IMR-90 (cell line): ENCODE measurements around the gene GPC6. TPM values are rescaled to one million over a fixed set of nuclear protein-coding genes. Genes with fewer than 3 reads are reported as not detected.

Experiments used
- ATAC-seq: fragments of 200-7000 bp; cut with Tn5 transposase; 2 replicates; pipeline ENCODE4 v1.9.1; 2020; ENCODE audit warnings: low read depth, mild to moderate bottlenecking, moderate library complexity
- BruUV-seq: library from RNA; stranded (reverse); fragments of 400-500 nt; replicated peaks from 2 replicates; lab custom pipeline; 2021; lab: Mats Ljungman, UMichigan
- CTCF ChIA-PET: fragments of 300-600 bp; formaldehyde crosslinking; extraction: SDS; loops from one replicate; lab custom pipeline; 2021; ENCODE audit warnings: antibody characterized with exemption; lab: Yijun Ruan, JAX
- POLR2A ChIA-PET: fragments of 300-600 bp; sonication (Branson Sonifier 250); formaldehyde crosslinking; loops from one replicate; lab custom pipeline; 2022; ENCODE audit warnings: antibody characterized with exemption; ENCODE audit not compliant: unreplicated experiment; lab: Charles Lee
- DNase-seq: peaks from one replicate; pipeline ENCODE4 v3.0.0; 2013
- H2AFZ ChIP-seq: replicated peaks from 2 replicates; pipeline ENCODE3; 2013; ENCODE audit warnings: low read length, mild to moderate bottlenecking; ENCODE audit not compliant: poor library complexity
- H2AK5ac ChIP-seq: 2 replicates; pipeline ENCODE4 v1.6.1; 2013; ENCODE audit warnings: low read depth, low read length, inconsistent platforms
- H2AK9ac ChIP-seq: replicated peaks from 2 replicates; pipeline ENCODE3; 2013; ENCODE audit warnings: mild to moderate bottlenecking, low read depth, low read length, moderate library complexity; ENCODE audit not compliant: poor library complexity
- H2BK120ac ChIP-seq: 2 replicates; pipeline ENCODE4 v1.6.1; 2013; ENCODE audit warnings: low read depth, low read length, inconsistent platforms
- H2BK15ac ChIP-seq: 3 replicates; pipeline ENCODE4 v1.6.1; 2013; ENCODE audit warnings: low read depth, low read length, inconsistent platforms
- H2BK20ac ChIP-seq: 2 replicates; pipeline ENCODE4 v1.6.1; 2013; ENCODE audit warnings: low read depth, mild to moderate bottlenecking, inconsistent platforms, low read length, moderate library complexity
- H2BK5ac ChIP-seq: 2 replicates; pipeline ENCODE4 v1.6.1; 2013; ENCODE audit warnings: mild to moderate bottlenecking, low read depth, low read length, inconsistent platforms; ENCODE audit not compliant: poor library complexity, severe bottlenecking
- H3K14ac ChIP-seq: replicated peaks from 2 replicates; pipeline ENCODE4 v1.6.1; 2013; ENCODE audit warnings: low read depth, low read length, inconsistent platforms
- H3K18ac ChIP-seq: 2 replicates; pipeline ENCODE4 v1.6.1; 2013; ENCODE audit warnings: low read depth, low read length, control low read depth
- H3K23ac ChIP-seq: 2 replicates; pipeline ENCODE4 v1.6.1; 2013; ENCODE audit warnings: low read depth, low read length, inconsistent platforms
- H3K27ac ChIP-seq: 2 replicates; pipeline ENCODE4 v1.5.1; 2013; ENCODE audit warnings: mild to moderate bottlenecking, control low read depth, low read length; ENCODE audit not compliant: insufficient read depth
- H3K27me3 ChIP-seq: 2 replicates; pipeline ENCODE4 v1.6.1; 2013; ENCODE audit warnings: low read length; ENCODE audit not compliant: control insufficient read depth, insufficient read depth
- H3K36me3 ChIP-seq: 2 replicates; pipeline ENCODE4 v1.6.1; 2013; ENCODE audit warnings: low read length, mixed read lengths; ENCODE audit not compliant: control insufficient read depth, insufficient read depth
- H3K4ac ChIP-seq: 2 replicates; pipeline ENCODE4 v1.6.1; 2013; ENCODE audit warnings: low read depth, low read length, inconsistent platforms
- H3K4me1 ChIP-seq: 2 replicates; pipeline ENCODE4 v1.6.1; 2013; ENCODE audit warnings: low read length, mixed read lengths; ENCODE audit not compliant: control insufficient read depth, insufficient read depth
- H3K4me2 ChIP-seq: 2 replicates; pipeline ENCODE4 v1.6.1; 2013; ENCODE audit warnings: low read depth, mild to moderate bottlenecking, control low read depth, low read length, moderate library complexity
- H3K4me3 ChIP-seq: 2 replicates; pipeline ENCODE4 v1.5.1; 2013; ENCODE audit warnings: low read depth, mild to moderate bottlenecking, control low read depth, low read length, moderate library complexity; ENCODE audit not compliant: insufficient read depth
- H3K56ac ChIP-seq: 2 replicates; pipeline ENCODE4 v1.6.1; 2013; ENCODE audit warnings: low read length, inconsistent platforms; ENCODE audit not compliant: insufficient read depth; ENCODE audit errors: extremely low read depth
- H3K79me1 ChIP-seq, 2 experiments: 2 replicates each; pipeline ENCODE4 v1.6.1; 2013; ENCODE audit warnings: low read length in 2 of 2, inconsistent platforms in 1 of 2, low read depth in 1 of 2
- H3K9ac ChIP-seq: 2 replicates; pipeline ENCODE4 v1.6.1; 2013; ENCODE audit warnings: low read depth, low read length, control low read depth
- H3K9me1 ChIP-seq: 2 replicates; pipeline ENCODE4 v1.6.1; 2013; ENCODE audit warnings: low read length, inconsistent platforms; ENCODE audit not compliant: insufficient read depth
- H3K9me3 ChIP-seq: 2 replicates; pipeline ENCODE4 v1.6.1; 2013; ENCODE audit warnings: low read length; ENCODE audit not compliant: control insufficient read depth, insufficient read depth
- H4K20me1 ChIP-seq: 2 replicates; pipeline ENCODE4 v1.6.1; 2013; ENCODE audit warnings: low read length, inconsistent platforms; ENCODE audit not compliant: insufficient read depth
- H4K5ac ChIP-seq: 2 replicates; pipeline ENCODE4 v1.6.1; 2013; ENCODE audit warnings: mild to moderate bottlenecking, low read depth, low read length, control low read depth
- H4K8ac ChIP-seq, 2 experiments: 2 replicates each; pipeline ENCODE4 v1.6.1; 2013; ENCODE audit warnings: low read depth in 2 of 2, low read length in 2 of 2, control low read depth in 1 of 2, inconsistent platforms in 1 of 2
- H4K91ac ChIP-seq: 2 replicates; pipeline ENCODE4 v1.6.1; 2013; ENCODE audit warnings: low read depth, low read length, inconsistent platforms; ENCODE audit not compliant: insufficient read depth
- CEBPB ChIP-seq: IDR thresholded peaks from 2 replicates; pipeline ENCODE4 v1.6.1; 2012; ENCODE audit warnings: low read depth, low read length, improper control_type of control experiment
- CHD1 ChIP-seq: IDR thresholded peaks from 2 replicates; pipeline ENCODE4 v1.6.1; 2012; ENCODE audit warnings: low read depth, low read length, improper control_type of control experiment
- RFX5 ChIP-seq: IDR thresholded peaks from 2 replicates; pipeline ENCODE4 v1.8.0; 2012; ENCODE audit warnings: low read depth, mild to moderate bottlenecking, low read length, moderate library complexity
- SMC3 ChIP-seq: fragments of 150-350 bp; IDR thresholded peaks from 2 replicates; pipeline ENCODE4 v1.6.1; 2016; ENCODE audit warnings: low read depth, mild to moderate bottlenecking, antibody characterized with exemption, low read length, moderate library complexity
- WGBS, 2 experiments: methylation state at CpG; one replicate each; pipeline versions ENCODE4 v1.1.5 to v1.1.7; 2013; ENCODE audit warnings: missing lambda C conversion rate in 2 of 2; ENCODE audit not compliant: insufficient read length in 1 of 2; ENCODE audit errors: extremely low coverage in 2 of 2; 5-methylcytosine and 5-hydroxymethylcytosine counted together
- dilution Hi-C: fragments of 300-500 bp; cut with HindIII; formaldehyde crosslinking; loops from one replicate; pipeline ENCODE4 v1.14.3; 2018; ENCODE audit warnings: low sequenced_read_pairs; ENCODE audit not compliant: unreplicated experiment
- in situ Hi-C: fragments of 300-500 bp; cut with MboI; formaldehyde crosslinking; loops from 3 replicates; pipeline ENCODE4 v1.14.3; 2019; ENCODE audit warnings: low sequenced_read_pairs, inconsistent platforms, mixed read lengths
- intact Hi-C: fragments of 100-400 bp; cut with micrococcal nuclease; formaldehyde crosslinking; loops from 2 replicates; pipeline ENCODE4 v1.10.0; 2022
- polyA plus RNA-seq, 3 experiments: library from polyadenylated mRNA; depleted of rRNA; stranded (reverse); fragments of >200 nt; gene quantifications; 2 replicates each; pipeline ENCODE4 v1.2.3, GENCODE V29; 2012; ENCODE audit warnings: low replicate concordance in 1 of 3
- total RNA-seq: library from RNA; depleted of rRNA; stranded (reverse); fragments of >200 nt; gene quantifications from 2 replicates; pipeline ENCODE4 v1.2.3, GENCODE V29; 2012

GPC6 gene
- total and polyA plus RNA-seq, 2 of the 4 experiments (the other 2 are of a cell fraction) = 14.9 to 39.4 TPM

DNA sequence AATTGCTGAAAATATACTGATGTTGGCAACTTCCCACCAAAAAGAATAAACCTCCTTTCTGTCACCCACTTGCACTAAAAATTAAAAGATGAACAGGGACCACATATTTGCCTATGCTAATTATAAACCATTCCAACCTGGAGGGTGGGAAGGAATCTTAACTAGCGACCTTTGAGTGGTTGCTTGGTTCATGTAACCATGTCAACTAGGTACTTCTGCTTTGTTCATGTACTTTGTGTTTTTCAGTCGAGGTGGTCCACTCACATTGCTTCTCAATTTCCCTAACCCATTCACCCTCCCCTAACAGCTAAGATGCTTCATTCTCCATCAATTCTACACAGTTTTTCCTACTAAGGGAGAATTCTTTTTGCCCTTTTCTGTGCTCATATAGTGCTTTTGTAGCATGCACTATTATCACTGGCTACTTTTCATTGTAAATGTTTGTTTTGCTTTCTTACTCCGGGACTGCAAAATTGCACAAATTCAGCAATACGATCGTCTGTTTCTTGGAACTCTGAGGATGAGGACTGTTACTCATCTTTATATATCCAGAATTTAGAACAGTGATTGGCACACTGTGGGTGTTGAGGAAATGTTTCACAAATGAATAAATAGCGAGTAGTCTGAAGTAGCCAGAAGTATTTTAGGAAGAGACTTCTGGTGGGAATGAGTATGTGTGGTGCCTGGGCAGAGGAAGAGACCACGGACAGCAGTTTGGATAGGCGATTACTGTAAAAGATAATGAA lies 187.5 kb downstream of the GPC6 start:
- Histone ChIP-seq H2BK20ac (no peak overlapping the region), H3K27ac (no peak overlapping the region), H4K5ac (no peak overlapping the region), H3K36me3 (no peaks in the 10 kb centered on the region), H3K4me2 (peak overlapping the region; percentile 18; the same call in 1 of the 2 replicates), H3K4ac (no peak overlapping the region), H2AK9ac (no peak overlapping the region), H2AK5ac (no peak overlapping the region), H3K18ac (no peak overlapping the region), H4K20me1 (no peaks in the 10 kb centered on the region), H3K9me1 (no peaks in the 10 kb centered on the region), H3K9ac (no peak overlapping the region), H4K91ac (no peak overlapping the region), H3K4me1 (no peaks in the 10 kb centered on the region; the same call in 1 of the 2 replicates), H3K14ac (no peak overlapping the region), H2AFZ (no peak overlapping the region), H3K27me3 (no peaks in the 10 kb centered on the region), H3K4me3 (no peak overlapping the region), H4K8ac (no peak overlapping the region), H2BK15ac (no peak overlapping the region), H3K9me3 (no peaks in the 10 kb centered on the region), H2BK5ac (no peak overlapping the region), H3K23ac (no peak overlapping the region), H3K79me1 (no peaks in the 10 kb centered on the region; a peak in 1 of 4 replicates), H2BK120ac (no peak overlapping the region), H3K56ac (no peak overlapping the region)
- intact Hi-C loops (no loop called here), in situ Hi-C loops (no loop called here), dilution Hi-C loops (no loop called here)
- no CpG with 5 or more reads among the region's 8 CpGs for WGBS, 2 experiments
- CTCF ChIA-PET = no interaction called here
- peak; percentile 55 for DNase-seq
- no TSS peak for BruUV-seq
- POLR2A ChIA-PET = no interaction called here
- ATAC-seq = peak; percentile 37; the same call in 1 of the 2 replicates
- TF ChIP-seq CEBPB (0 out of 2 replicates have a peak, but pooled peaks have one; percentile 9), RFX5 (no peak), CHD1 (no peak), SMC3 (no peak)
